Measurements from ENCODE around the gene RAB6B.

Gene RAB6B

GRCh38 chr3:133894353-133895207 is 1.1 kb downstream of the RAB6B start:
- no peak for DNase-seq

- DNase-seq = no peak
These were observed 1.9 kb downstream of the RAB6B start for GRCh38 chr3:133893683-133894352.

GRCh38 chr3:133892541-133893231 is 3.0 kb downstream of the RAB6B start:
- DNase-seq = no peak

GRCh38 chr3:133891662-133892378 is 3.9 kb downstream of the RAB6B start:
- no peak for DNase-seq

GRCh38 chr3:133890972-133891644 is 4.6 kb downstream of the RAB6B start:
- no peak for DNase-seq

GRCh38 chr3:133890037-133890436 is 5.6 kb downstream of the RAB6B start:
- DNase-seq = no peak

- no peak for DNase-seq
These were observed 6.8 kb downstream of the RAB6B start for GRCh38 chr3:133888726-133889340.

GRCh38 chr3:133887803-133888703 is 7.6 kb downstream of the RAB6B start:
- no peak for DNase-seq

GRCh38 chr3:133887074-133887802 is 8.4 kb downstream of the RAB6B start:
- DNase-seq = no peak

- DNase-seq = no peak
These were observed 9.5 kb downstream of the RAB6B start for GRCh38 chr3:133886031-133886722.

- no peak for DNase-seq
These were observed 10.6 kb downstream of the RAB6B start for GRCh38 chr3:133884887-133885711.

GRCh38 chr3:133884054-133884886 is 11.4 kb downstream of the RAB6B start:
- DNase-seq = no peak

- no peak for DNase-seq
These were observed 12.0 kb downstream of the RAB6B start for GRCh38 chr3:133883641-133884040.

GRCh38 chr3:133882986-133883586 is 12.6 kb downstream of the RAB6B start:
- no peak for DNase-seq

- no peak for DNase-seq
These were observed 13.5 kb downstream of the RAB6B start for GRCh38 chr3:133881939-133882825.

GRCh38 chr3:133881492-133881891 is 14.2 kb downstream of the RAB6B start:
- no peak for DNase-seq

Data from NCI-H2081 treated with DMSO at 0.1 percent for 48 hours (cell line).